HG02588 (cell line): Measurements from ENCODE around the gene ING1.

ENCODE experiments used
- ATAC-seq: cut with Tn5 transposase; IDR thresholded peaks from one replicate; pipeline ENCODE4 v1.9.1; 2021; ENCODE audit warnings: mild to moderate bottlenecking, moderate library complexity; ENCODE audit not compliant: unreplicated experiment

The ING1 gene

DNA sequence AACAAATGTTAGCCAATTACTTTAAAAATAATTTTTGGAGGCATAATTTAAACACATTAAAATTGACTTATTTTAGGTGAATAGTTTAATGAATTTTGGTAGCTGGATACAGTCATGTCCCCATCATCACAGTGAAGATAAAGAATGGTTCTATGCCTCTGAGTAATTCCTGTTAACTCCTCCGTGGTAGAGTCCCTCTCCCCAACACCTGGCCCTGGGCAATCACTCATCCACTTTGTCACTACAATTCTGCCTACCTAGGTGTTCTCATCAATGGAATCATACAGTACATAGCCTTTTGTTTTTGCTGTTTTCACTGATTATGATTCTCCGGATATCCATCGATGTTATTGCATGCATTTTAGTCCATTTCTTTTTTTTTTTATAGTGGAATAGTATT, 55.6 kb downstream of the ING1 start:
- no peak for ATAC-seq

DNA sequence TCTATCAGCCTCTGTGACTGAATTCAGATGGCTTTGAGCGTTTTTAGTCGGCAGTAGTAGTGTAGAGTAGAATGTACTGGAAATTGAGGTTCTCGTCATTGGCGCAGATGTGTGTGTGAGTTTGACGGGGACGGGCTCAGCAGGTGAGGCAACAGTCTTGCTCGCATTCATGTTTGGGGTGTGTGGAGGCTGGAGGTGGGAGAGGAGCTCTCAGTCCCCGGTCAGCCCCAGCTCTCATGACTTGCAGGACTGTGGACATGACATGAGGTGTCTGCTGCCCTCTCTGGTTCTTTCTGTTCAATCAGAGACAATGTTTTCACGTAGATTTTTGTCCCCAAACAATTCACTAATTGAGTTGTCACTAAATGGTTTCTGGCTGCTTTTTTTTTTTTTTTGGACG, 57.2 kb downstream of the ING1 start:
- ATAC-seq, result no peak

DNA sequence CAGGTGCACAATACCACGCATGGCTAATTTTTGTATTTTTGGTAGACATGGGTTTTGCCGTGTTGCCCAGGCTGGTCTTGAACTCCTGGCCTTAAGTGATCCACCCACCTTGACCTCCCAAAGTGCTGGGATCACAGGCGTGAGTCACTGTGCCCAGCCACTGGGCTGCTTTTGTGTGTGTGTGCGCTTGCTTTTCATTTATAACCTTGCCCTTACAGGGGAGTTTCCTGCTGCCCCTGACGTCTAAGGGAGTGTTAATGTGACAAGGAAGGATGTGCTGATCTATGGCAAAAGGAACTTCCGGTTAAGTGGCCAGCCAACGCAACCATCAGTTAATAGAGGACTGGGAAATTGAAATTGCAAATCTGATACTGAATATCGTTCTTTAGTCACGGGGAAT, 57.7 kb downstream of the ING1 start:
- ATAC-seq, result no peak

DNA sequence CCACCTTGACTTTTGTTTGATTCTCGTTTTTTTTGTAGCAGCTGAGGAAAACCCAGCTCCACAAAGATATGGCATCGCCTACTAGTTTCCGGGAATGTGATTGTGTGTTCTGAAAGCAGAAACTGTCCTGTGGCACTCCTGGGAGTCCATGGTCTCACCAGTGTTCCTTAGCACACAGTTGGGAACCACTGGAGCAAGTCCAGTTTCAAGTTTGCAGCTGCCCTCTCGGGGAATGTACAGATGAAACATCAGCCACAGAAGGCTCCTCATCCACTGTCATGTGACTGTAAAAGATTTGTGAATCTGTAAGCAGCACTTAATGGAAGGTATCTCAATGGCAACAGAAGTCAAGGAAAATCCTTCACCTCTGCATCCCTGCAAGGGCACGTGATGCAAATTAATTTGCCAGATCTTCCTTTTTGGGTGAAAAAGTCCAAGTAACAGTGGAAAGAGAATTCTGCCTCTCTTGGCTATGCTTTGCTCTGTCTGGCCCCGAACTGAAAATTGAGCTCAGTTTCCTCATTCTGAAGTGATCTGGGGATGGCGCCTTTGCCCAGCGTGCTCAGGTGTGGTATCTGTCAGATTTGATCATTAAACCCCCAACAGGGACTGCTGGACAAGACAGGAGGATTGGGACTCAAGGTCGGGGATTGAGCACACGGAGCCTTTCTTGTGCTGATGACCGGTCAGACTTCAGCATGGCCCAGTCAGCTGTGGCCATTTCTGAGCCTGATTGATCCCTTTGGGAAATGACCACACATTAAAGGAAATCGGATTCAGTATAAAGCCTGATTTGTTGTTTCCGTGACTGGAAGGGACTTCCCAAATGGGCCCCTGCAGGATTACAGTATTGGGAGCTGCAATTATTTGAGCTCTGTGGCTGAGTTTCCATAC, 58.8 kb downstream of the ING1 start:
- no peak for ATAC-seq
